GM12878 (cell line): ENCODE results near the gene CDH1. TPM values are rescaled to one million over a fixed set of nuclear protein-coding genes. Genes with fewer than 3 reads are reported as not detected.
A peak's percentile ranks its signal among the peaks of the same experiment; 100 is the strongest.

ENCODE experiments used
- ATAC-seq: fragments of 200-7000 bp; cut with Tn5 transposase; 3 replicates; pipeline ENCODE4 v1.9.1; 2020; ENCODE audit warnings: mild to moderate bottlenecking, moderate library complexity
- BruUV-seq: library from RNA; stranded (reverse); fragments of 400-500 nt; replicated peaks from 2 replicates; lab custom pipeline; 2021; lab: Mats Ljungman, UMichigan
- CTCF ChIA-PET: fragments of 300-600 bp; sonication (Branson Sonifier 250); formaldehyde crosslinking; extraction: SDS; loops from one replicate; lab custom pipeline; 2021; ENCODE audit warnings: inconsistent platforms; lab: Yijun Ruan, JAX
- POLR2A ChIA-PET: fragments of 350-600 bp; formaldehyde crosslinking; extraction: SDS; loops from one replicate; lab custom pipeline; 2021; ENCODE audit warnings: inconsistent platforms; lab: Charles Lee
- RAD21 ChIA-PET: fragments of 300-600 bp; sonication (Branson Sonifier 250); formaldehyde crosslinking; loops from one replicate; lab custom pipeline; 2023; ENCODE audit warnings: antibody characterized with exemption; ENCODE audit not compliant: unreplicated experiment; lab: Charles Lee
- SMC1A ChIA-PET: fragments of 300-600 bp; sonication (Branson Sonifier 250); formaldehyde crosslinking; loops from one replicate; lab custom pipeline; 2023; ENCODE audit not compliant: unreplicated experiment, uncharacterized antibody; lab: Charles Lee
- DNase-seq: peaks from one replicate; pipeline ENCODE4 v3.0.0-alpha.2; 2011; ENCODE audit warnings: low read depth, low spot score
- FAIRE-seq: peaks from 3 replicates; lab custom pipeline; 2011; peaks lifted over from hg19 to GRCh38; lab: Jason Lieb, UNC
- H2AFZ ChIP-seq: 2 replicates; pipeline ENCODE4 v1.6.0; 2011; ENCODE audit warnings: low read depth, low read length, control low read depth; ENCODE audit not compliant: control insufficient read depth
- H3K27ac ChIP-seq: 2 replicates; pipeline ENCODE4 v1.5.1; 2011; ENCODE audit warnings: control low read depth; ENCODE audit not compliant: control insufficient read depth, insufficient read depth
- H3K27me3 ChIP-seq, 2 experiments: replicated peaks in 1 of 2; 2 replicates each; pipeline versions ENCODE4 v1.6.0 to v1.6.1; 2011; ENCODE audit warnings: low read length in 1 of 2; ENCODE audit not compliant: control insufficient read depth in 2 of 2, insufficient read depth in 2 of 2
- H3K36me3 ChIP-seq, 2 experiments: 2 replicates each; pipeline ENCODE4 v1.5.1; 2011; ENCODE audit warnings: low read length in 1 of 2; ENCODE audit not compliant: control insufficient read depth in 2 of 2, insufficient read depth in 2 of 2
- H3K4me1 ChIP-seq: 2 replicates; pipeline ENCODE4 v1.6.1; 2011; ENCODE audit warnings: mild to moderate bottlenecking, low read length, moderate library complexity, mixed read lengths; ENCODE audit not compliant: control insufficient read depth, insufficient read depth
- H3K4me2 ChIP-seq: 2 replicates; pipeline ENCODE4 v1.6.0; 2011; ENCODE audit warnings: control low read depth; ENCODE audit not compliant: control insufficient read depth, insufficient read depth
- H3K4me3 ChIP-seq: fragments of 200-600 bp; sonication (generic); 2 replicates; pipeline ENCODE4 v1.5.1; 2016
- H3K79me2 ChIP-seq: 2 replicates; pipeline ENCODE4 v1.6.0; 2011; ENCODE audit warnings: low read length; ENCODE audit not compliant: control insufficient read depth, insufficient read depth
- H3K9ac ChIP-seq: 2 replicates; pipeline ENCODE4 v1.8.0; 2011; ENCODE audit warnings: low read length, control low read depth, mixed read lengths; ENCODE audit not compliant: control insufficient read depth, insufficient read depth
- H3K9me3 ChIP-seq: replicated peaks from 3 replicates; pipeline ENCODE4 v1.5.1; 2011; ENCODE audit warnings: mild to moderate bottlenecking, low read length; ENCODE audit not compliant: control insufficient read depth, insufficient read depth
- H4K20me1 ChIP-seq: 2 replicates; pipeline ENCODE4 v1.6.0; 2011; ENCODE audit not compliant: control insufficient read depth, insufficient read depth
- CREB1 ChIP-seq: IDR thresholded peaks from 2 replicates; pipeline ENCODE4 v1.6.1; 2012; ENCODE audit warnings: low read depth, mild to moderate bottlenecking, inconsistent platforms
- HCFC1 ChIP-seq: fragments of 150-350 bp; IDR thresholded peaks from 2 replicates; pipeline ENCODE4 v1.6.1; 2014; ENCODE audit warnings: low read length
- IKZF2 ChIP-seq, 2 experiments: fragments of 450-650 bp; IDR thresholded peaks; 2 replicates each; pipeline ENCODE4 v1.6.1; 2017; ENCODE audit warnings: mild to moderate bottlenecking in 2 of 2, moderate library complexity in 2 of 2
- JUNB ChIP-seq: IDR thresholded peaks from 2 replicates; pipeline ENCODE4 v1.6.1; 2016; ENCODE audit warnings: antibody characterized with exemption, mild to moderate bottlenecking
- LARP7 ChIP-seq: fragments of 450-650 bp; IDR thresholded peaks from 2 replicates; pipeline ENCODE4 v1.6.1; 2017; ENCODE audit warnings: mild to moderate bottlenecking
- MEF2A ChIP-seq: IDR thresholded peaks from 2 replicates; pipeline ENCODE4 v1.6.1; 2011; ENCODE audit warnings: low read depth, mild to moderate bottlenecking, low read length, moderate library complexity; ENCODE audit not compliant: insufficient read depth
- MTA2 ChIP-seq: fragments of 450-650 bp; IDR thresholded peaks from 2 replicates; pipeline ENCODE4 v1.6.1; 2016; ENCODE audit warnings: low read depth, mild to moderate bottlenecking, moderate library complexity
- MXI1 ChIP-seq: fragments of 150-350 bp; IDR thresholded peaks from 2 replicates; pipeline ENCODE4 v1.6.1; 2011; ENCODE audit warnings: low read depth, mild to moderate bottlenecking, inconsistent platforms, low read length, improper control_type of control experiment
- NFIC ChIP-seq: IDR thresholded peaks from 2 replicates; pipeline ENCODE4 v1.6.1; 2012; ENCODE audit warnings: low read depth, mild to moderate bottlenecking, inconsistent platforms, low read length, moderate library complexity
- NR2F1 ChIP-seq: fragments of 450-650 bp; conservative IDR thresholded peaks from 2 replicates; pipeline ENCODE4 v1.6.1; 2017; ENCODE audit warnings: mild to moderate bottlenecking
- POLR2AphosphoS2 ChIP-seq: IDR thresholded peaks from 2 replicates; pipeline ENCODE4 v1.6.1; 2011; ENCODE audit warnings: low read depth, mild to moderate bottlenecking, low read length, improper control_type of control experiment, moderate library complexity
- POLR2AphosphoS5 ChIP-seq: IDR thresholded peaks from 2 replicates; pipeline ENCODE4 v1.6.1; 2011; ENCODE audit warnings: mild to moderate bottlenecking, low read length, inconsistent platforms
- SIN3A ChIP-seq: IDR thresholded peaks from 2 replicates; pipeline ENCODE4 v1.6.1; 2012; ENCODE audit warnings: low read depth, low read length, improper control_type of control experiment
- WGBS: methylation state at CpG from one replicate; pipeline ENCODE4 v1.1.6; 2016; ENCODE audit warnings: low lambda C conversion rate; ENCODE audit not compliant: insufficient replicate concordance, insufficient coverage; ENCODE audit errors: missing lambda C conversion rate; 5-methylcytosine and 5-hydroxymethylcytosine counted together
- in situ Hi-C: fragments of 300-500 bp; cut with MboI; formaldehyde crosslinking; loops from 9 replicates; pipeline ENCODE4 v1.14.3; 2018; ENCODE audit warnings: mixed read lengths
- intact Hi-C: fragments of 100-400 bp; cut with micrococcal nuclease; formaldehyde crosslinking; loops from one replicate; pipeline ENCODE4 v1.14.2; 2022; ENCODE audit not compliant: unreplicated experiment
- polyA plus RNA-seq, 11 experiments: library from polyadenylated mRNA; depleted of rRNA in 4 of 11; unstranded in 6 of 11; stranded (reverse) in 5 of 11; fragments of >200 nt; fragmentation: Nextera tagmentation in 4 of 11; fragmentation: Illumina TruSeq in 1 of 11; extraction: Ambion mirVana in 4 of 11; extraction: Trizol in 1 of 11; gene quantifications; 1 replicate in 1 of 11; 2 replicates in 10 of 11; pipeline versions ENCODE4 v1.2.1 to v1.2.3, GENCODE V29; 2011 to 2016; ENCODE audit warnings: inconsistent platforms in 2 of 11, missing spikeins in 2 of 11, low read depth in 1 of 11
- total RNA-seq, 4 experiments: library from RNA; depleted of rRNA in 3 of 4; stranded (reverse); fragments of >200 nt in 3 of 4; fragmentation: Illumina TruSeq in 1 of 4; extraction: Trizol in 1 of 4; gene quantifications; 2 replicates each; pipeline versions ENCODE4 v1.2.1 to v1.2.3, GENCODE V29; 2013 to 2021
- TF ChIP-seq, protein P1 (sequence below): IDR thresholded peaks from 2 replicates; pipeline ENCODE4 v1.6.1; 2011; ENCODE audit warnings: borderline replicate concordance, low read depth, mild to moderate bottlenecking, moderate library complexity, low read length; ENCODE audit not compliant: insufficient read depth, poor library complexity, severe bottlenecking
- TF ChIP-seq, protein P2 (sequence below): fragments of 450-650 bp; IDR thresholded peaks from 2 replicates; pipeline ENCODE4 v1.6.1; 2017; ENCODE audit warnings: antibody characterized with exemption, mild to moderate bottlenecking, moderate library complexity
- TF ChIP-seq, protein P3 (sequence below): fragments of 150-350 bp; IDR thresholded peaks from 2 replicates; pipeline ENCODE4 v1.6.1; 2016; ENCODE audit warnings: low read depth, low read length

The CDH1 gene
- total and polyA plus RNA-seq, 10 of the 15 experiments (the other 5 are each of a cell fraction or from before 2014, with no cell fraction given) = 2.2 to 30.6 (median 17.7) TPM

DNA sequence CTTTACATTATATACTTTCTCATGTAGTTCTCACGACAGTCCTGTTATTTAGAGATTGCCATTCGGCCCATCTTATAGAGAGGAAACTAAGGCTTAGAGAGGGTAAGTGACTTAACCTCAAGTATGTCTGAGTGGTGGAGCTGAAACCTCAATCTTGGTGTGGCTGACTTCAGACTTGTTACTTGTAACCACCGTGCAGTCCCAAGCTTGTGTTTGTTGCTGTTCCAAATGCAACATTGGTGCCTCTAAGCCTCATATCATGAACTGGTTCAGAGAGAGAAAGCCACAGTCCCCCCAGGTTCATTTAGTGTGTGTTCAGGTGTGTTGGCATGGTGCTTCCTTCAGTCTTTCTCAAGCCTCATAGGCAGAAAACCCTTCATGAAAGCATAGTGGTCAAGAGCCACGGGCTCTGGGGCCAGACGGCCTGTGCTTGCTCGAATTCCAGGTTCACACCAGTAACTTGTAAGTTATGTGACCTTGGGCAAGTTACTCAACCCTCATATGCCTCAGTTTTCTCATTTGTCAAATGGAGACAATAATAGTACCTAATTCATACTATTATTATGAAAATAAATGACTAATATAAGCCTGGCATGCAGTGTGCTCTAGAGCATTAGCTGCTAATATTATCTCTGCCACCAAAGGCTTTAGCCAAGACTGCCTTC lies 39.9 kb downstream of the CDH1 start:
- RAD21 ChIA-PET = interaction anchor here (1.0 to 3.0 kb wide), 7 partner anchors 9 to 57 kb away, joined by 3 to 18 read pairs (median 5); no protein-coding TSS in a partner anchor
- WGBS = 1% methylated on average over 6 of the region's 6 CpGs
- H3K4me2 ChIP-seq = peak overlapping the region; percentile 46; the same call in 1 of the 2 replicates
- SMC1A ChIA-PET = interaction anchor here (0.9 to 4.3 kb wide), 8 partner anchors 10 to 57 kb away, joined by 3 to 33 read pairs (median 4); no protein-coding TSS in a partner anchor
- no peaks in the 10 kb centered on the region for H3K36me3 ChIP-seq
- H3K9ac ChIP-seq = 0 out of 2 replicates have a peak overlapping the region, but pooled peaks have one; percentile 25
- ATAC-seq (peak; percentile 90), DNase-seq (peak; percentile 92), FAIRE-seq (peak; percentile 98)
- no TSS peak for BruUV-seq
- intact Hi-C loops = loop anchor here (1.0 kb wide), 3 partner anchors 16 to 57 kb away; no protein-coding TSS in a partner anchor
- H3K27me3 ChIP-seq = no peaks in the 10 kb centered on the region
- H4K20me1 ChIP-seq = no peaks in the 10 kb centered on the region
- CTCF ChIA-PET = interaction anchor here (0.5 to 4.1 kb wide), 7 partner anchors 8 to 1294 kb away, joined by 3 to 27 read pairs (median 4); no protein-coding TSS in a partner anchor
- no peak overlapping the region for H2AFZ ChIP-seq
- no peaks in the 10 kb centered on the region for H3K79me2 ChIP-seq
- H3K4me1 ChIP-seq = peaks cover 38% of the 10 kb centered on the region
- H3K4me3 ChIP-seq = no peak overlapping the region
- H3K9me3 ChIP-seq = no peaks in the 10 kb centered on the region; the same call in 2 of the 3 replicates
- in situ Hi-C loops = no loop called here
- peak overlapping the region; percentile 69 for H3K27ac ChIP-seq
- POLR2A ChIA-PET = interaction anchor here (0.6 to 2.0 kb wide), 7 partner anchors 10 to 218 kb away, joined by 3 to 13 read pairs (median 5); no protein-coding TSS in a partner anchor
- TF ChIP-seq IKZF2 (IDR thresholded peaks at IDR 0.05) (peak; percentile 48 to 72; a peak in 3 of 4 replicates), SIN3A (no peak), POLR2AphosphoS5 (no peak), MTA2 (peak; percentile 62), HCFC1 (no peak), CREB1 (no peak), MXI1 (no peak), NR2F1 (peak; percentile 31; the same call in 1 of the 2 replicates), MEF2A (0 out of 2 replicates have a peak, but pooled peaks have one; percentile 41), LARP7 (no peak), POLR2AphosphoS2 (no peak), JUNB (0 out of 2 replicates have a peak, but pooled peaks have one; percentile 29), NFIC (peak; percentile 83; the same call in 1 of the 2 replicates)
- TF ChIP-seq, protein P1, sequence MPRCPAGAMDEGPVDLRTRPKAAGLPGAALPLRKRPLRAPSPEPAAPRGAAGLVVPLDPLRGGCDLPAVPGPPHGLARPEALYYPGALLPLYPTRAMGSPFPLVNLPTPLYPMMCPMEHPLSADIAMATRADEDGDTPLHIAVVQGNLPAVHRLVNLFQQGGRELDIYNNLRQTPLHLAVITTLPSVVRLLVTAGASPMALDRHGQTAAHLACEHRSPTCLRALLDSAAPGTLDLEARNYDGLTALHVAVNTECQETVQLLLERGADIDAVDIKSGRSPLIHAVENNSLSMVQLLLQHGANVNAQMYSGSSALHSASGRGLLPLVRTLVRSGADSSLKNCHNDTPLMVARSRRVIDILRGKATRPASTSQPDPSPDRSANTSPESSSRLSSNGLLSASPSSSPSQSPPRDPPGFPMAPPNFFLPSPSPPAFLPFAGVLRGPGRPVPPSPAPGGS = peak; percentile 62
- TF ChIP-seq, protein P2, sequence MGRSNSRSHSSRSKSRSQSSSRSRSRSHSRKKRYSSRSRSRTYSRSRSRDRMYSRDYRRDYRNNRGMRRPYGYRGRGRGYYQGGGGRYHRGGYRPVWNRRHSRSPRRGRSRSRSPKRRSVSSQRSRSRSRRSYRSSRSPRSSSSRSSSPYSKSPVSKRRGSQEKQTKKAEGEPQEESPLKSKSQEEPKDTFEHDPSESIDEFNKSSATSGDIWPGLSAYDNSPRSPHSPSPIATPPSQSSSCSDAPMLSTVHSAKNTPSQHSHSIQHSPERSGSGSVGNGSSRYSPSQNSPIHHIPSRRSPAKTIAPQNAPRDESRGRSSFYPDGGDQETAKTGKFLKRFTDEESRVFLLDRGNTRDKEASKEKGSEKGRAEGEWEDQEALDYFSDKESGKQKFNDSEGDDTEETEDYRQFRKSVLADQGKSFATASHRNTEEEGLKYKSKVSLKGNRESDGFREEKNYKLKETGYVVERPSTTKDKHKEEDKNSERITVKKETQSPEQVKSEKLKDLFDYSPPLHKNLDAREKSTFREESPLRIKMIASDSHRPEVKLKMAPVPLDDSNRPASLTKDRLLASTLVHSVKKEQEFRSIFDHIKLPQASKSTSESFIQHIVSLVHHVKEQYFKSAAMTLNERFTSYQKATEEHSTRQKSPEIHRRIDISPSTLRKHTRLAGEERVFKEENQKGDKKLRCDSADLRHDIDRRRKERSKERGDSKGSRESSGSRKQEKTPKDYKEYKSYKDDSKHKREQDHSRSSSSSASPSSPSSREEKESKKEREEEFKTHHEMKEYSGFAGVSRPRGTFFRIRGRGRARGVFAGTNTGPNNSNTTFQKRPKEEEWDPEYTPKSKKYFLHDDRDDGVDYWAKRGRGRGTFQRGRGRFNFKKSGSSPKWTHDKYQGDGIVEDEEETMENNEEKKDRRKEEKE = no peak
- TF ChIP-seq, protein P3, sequence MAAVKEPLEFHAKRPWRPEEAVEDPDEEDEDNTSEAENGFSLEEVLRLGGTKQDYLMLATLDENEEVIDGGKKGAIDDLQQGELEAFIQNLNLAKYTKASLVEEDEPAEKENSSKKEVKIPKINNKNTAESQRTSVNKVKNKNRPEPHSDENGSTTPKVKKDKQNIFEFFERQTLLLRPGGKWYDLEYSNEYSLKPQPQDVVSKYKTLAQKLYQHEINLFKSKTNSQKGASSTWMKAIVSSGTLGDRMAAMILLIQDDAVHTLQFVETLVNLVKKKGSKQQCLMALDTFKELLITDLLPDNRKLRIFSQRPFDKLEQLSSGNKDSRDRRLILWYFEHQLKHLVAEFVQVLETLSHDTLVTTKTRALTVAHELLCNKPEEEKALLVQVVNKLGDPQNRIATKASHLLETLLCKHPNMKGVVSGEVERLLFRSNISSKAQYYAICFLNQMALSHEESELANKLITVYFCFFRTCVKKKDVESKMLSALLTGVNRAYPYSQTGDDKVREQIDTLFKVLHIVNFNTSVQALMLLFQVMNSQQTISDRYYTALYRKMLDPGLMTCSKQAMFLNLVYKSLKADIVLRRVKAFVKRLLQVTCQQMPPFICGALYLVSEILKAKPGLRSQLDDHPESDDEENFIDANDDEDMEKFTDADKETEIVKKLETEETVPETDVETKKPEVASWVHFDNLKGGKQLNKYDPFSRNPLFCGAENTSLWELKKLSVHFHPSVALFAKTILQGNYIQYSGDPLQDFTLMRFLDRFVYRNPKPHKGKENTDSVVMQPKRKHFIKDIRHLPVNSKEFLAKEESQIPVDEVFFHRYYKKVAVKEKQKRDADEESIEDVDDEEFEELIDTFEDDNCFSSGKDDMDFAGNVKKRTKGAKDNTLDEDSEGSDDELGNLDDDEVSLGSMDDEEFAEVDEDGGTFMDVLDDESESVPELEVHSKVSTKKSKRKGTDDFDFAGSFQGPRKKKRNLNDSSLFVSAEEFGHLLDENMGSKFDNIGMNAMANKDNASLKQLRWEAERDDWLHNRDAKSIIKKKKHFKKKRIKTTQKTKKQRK = no peak
